Measurements from ENCODE around the gene HTD2. TPM values are rescaled to one million over a fixed set of nuclear protein-coding genes. Genes with fewer than 3 reads are reported as not detected.
A peak's percentile ranks its signal among the peaks of the same experiment; 100 is the strongest.
"Not testable (repeated sequence)": the region's sequence is repeated elsewhere in the genome, so short reads cannot be mapped to it uniquely, and the experiment has no call there.

The HTD2 gene
- total RNA-seq: 5.7 TPM

DNA sequence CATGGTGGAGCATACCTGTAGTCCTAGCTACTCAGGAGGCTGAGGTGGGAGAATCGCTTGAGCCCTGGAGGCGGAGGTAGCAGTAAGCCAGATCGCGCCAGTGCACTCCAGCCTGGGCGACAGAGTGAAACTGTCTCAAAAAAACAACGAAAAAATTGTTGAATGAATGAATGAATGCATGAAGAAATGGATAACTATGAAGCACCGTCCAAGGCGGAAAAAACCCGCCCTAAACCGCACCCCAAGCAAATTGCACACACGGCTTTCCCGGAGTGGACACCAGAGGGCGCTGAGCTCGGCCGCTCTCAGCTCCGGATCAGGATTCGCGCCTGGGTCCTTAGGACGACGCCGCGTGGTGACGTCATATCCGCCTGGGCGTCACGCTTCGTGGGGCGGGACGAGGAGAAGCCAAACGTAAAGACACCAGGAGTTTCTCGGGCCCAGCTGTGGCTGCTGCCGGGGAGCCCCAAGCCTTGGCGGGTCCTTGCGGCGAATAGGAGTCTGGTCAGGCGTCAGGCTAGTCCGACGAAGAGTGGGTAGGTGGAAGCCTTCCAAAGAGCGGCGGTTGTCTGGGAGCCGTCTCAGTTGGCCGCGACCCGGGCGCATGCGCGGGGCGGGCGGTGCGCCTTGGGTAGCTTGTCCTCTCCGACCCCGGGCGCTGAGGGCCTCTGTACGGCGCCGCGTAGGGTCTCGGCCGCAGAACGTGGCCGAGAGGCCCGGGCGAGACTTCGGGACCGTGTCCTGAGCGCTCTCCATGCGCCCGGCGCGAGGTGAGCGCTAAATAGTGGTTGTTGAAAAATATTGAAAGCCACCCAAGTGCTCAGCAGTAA is at the start of gene HTD2, which contains the start of gene RPP14:
HTD2 (plus strand) TSS at position 639 of the 830 bp plus-strand sequence. CDS start 11,094 bp downstream, outside the sequence.
RPP14 (plus strand) TSS at position 364 of the 830 bp plus-strand sequence. CDS start 4,085 bp downstream, outside the sequence.
- H3K4me1 ChIP-seq (ENCODE audit: control insufficient read depth in 3 of 3, insufficient read depth in 3 of 3, low read length in 3 of 3): peaks cover 20 to 30% (median 25%) of the 10 kb centered on the region in 3 donors
- peak within 1 kb of the TSS; percentile 92 to 94 (median 92) for H3K4me3 ChIP-seq (ENCODE audit: low read length in 3 of 3)
- H3K9me3 ChIP-seq (ENCODE audit: control insufficient read depth in 3 of 3, low read length in 3 of 3): no peaks in the 10 kb centered on the region
- peak within 1 kb of the TSS; percentile 98 for H3K27ac ChIP-seq (ENCODE audit: low read depth, low read length)
- peak within 1 kb of the TSS; percentile 91 to 100 (median 99) for H3K9ac ChIP-seq (ENCODE audit: low read depth in 1 of 3, low read length in 3 of 3)
- peaks cover 3 to 6% (median 5%) of the 10 kb centered on the region in 3 donors for H3K36me3 ChIP-seq (ENCODE audit: control insufficient read depth in 3 of 3, insufficient read depth in 3 of 3, low read length in 3 of 3)
- H3K27me3 ChIP-seq (ENCODE audit: control insufficient read depth in 3 of 3, insufficient read depth in 3 of 3, low read length in 3 of 3): peaks cover 0 to 2% (median 0%) of the 10 kb centered on the region in 3 donors

DNA sequence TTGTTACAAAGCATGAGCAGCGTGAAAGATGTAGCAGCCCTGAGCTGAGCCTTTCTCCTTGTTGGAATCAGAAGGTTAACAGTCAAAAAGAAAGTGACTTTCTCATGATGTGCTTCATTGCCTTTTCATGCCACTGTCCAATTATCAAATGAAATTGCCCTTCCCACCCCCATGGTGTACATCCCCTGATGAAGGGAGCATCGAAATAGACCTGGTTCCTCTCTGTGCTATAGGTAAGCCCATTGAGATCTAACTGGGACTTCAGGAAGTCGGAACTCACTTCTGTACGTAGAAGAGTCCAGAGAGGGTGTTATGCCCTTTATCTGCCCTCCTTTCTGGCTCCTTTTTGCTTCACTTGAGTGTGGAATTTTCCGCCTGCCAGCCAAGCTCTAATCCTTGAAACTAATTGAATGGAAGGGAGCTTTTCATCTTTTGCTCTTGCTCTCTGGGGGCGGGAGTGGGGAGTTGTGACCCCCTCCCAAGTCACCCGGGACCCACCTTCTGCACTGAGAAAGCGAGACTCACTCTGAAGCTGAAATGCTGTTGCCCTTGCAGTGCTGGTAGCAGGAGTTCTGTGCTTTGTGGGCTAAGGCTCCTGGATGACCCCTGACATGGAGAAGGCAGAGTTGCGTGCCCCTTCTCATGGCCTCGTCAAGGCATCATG is 47.8 kb upstream of the HTD2 start:
- Histone ChIP-seq H3K9ac (ENCODE audit: low read depth in 1 of 3, low read length in 3 of 3) (no peak overlapping the region), H3K27me3 (ENCODE audit: control insufficient read depth in 3 of 3, insufficient read depth in 3 of 3, low read length in 3 of 3) (no peaks in the 10 kb centered on the region), H3K27ac (ENCODE audit: low read depth, low read length) (no peak overlapping the region), H3K9me3 (ENCODE audit: control insufficient read depth in 3 of 3, low read length in 3 of 3) (no peaks in the 10 kb centered on the region), H3K36me3 (ENCODE audit: control insufficient read depth in 3 of 3, insufficient read depth in 3 of 3, low read length in 3 of 3) (peaks cover 9 to 14% (median 13%) of the 10 kb centered on the region in 3 donors), H3K4me3 (ENCODE audit: low read length in 3 of 3) (no peak overlapping the region), H3K4me1 (ENCODE audit: control insufficient read depth in 3 of 3, insufficient read depth in 3 of 3, low read length in 3 of 3) (no peaks in the 10 kb centered on the region)

DNA sequence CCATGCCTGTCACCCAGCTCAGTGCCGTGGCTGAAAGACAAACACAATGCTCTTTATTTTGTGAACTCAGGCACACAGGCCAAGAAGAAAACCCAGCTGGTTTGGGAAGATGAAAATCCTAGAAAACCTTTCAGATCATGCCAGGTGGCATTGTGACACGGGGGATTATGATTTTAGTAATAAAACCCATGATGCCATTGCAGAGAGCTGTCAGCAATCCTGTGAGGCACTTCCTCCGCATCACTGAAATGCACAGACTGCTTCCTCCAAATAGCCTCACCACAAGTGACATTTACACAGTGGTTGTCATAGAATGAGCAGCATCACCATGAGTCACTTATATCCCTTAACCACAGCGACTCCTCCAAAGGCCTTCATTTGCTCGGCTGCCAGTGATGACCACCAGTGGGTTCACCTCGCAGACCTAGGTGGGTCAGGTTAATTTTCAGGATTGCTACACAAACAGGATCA is 46.0 kb upstream of the HTD2 start:
- Histone ChIP-seq H3K27me3 (ENCODE audit: control insufficient read depth in 3 of 3, insufficient read depth in 3 of 3, low read length in 3 of 3) (no peaks in the 10 kb centered on the region), H3K9ac (ENCODE audit: low read depth in 1 of 3, low read length in 3 of 3) (no peak overlapping the region), H3K36me3 (ENCODE audit: control insufficient read depth in 3 of 3, insufficient read depth in 3 of 3, low read length in 3 of 3) (peaks cover 9 to 14% (median 13%) of the 10 kb centered on the region in 3 donors), H3K4me3 (ENCODE audit: low read length in 3 of 3) (no peak overlapping the region), H3K4me1 (ENCODE audit: control insufficient read depth in 3 of 3, insufficient read depth in 3 of 3, low read length in 3 of 3) (no peaks in the 10 kb centered on the region), H3K27ac (ENCODE audit: low read depth, low read length) (no peak overlapping the region), H3K9me3 (ENCODE audit: control insufficient read depth in 3 of 3, low read length in 3 of 3) (no peaks in the 10 kb centered on the region)

DNA sequence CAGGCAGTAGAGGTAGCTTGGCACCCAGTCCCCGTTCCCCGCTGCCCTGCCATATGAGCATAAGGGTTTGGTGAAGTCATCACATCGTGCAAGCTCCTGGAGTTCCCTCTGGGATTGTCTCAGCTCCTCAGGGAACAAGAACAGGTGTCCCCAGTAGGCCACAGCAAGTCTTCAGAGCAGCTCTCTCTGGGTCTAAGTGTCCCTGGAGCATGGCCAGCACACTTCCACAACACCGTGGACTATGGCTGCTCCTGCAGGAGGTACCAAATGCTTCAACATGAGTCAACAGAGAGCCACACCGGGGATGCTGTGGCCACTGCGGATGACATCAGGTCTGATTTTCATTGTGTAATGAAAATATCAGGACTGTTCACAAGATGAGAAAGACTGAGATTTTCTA is 45.6 kb upstream of the HTD2 start:
- Histone ChIP-seq H3K4me3 (ENCODE audit: low read length in 3 of 3) (no peak overlapping the region), H3K9me3 (ENCODE audit: control insufficient read depth in 3 of 3, low read length in 3 of 3) (no peaks in the 10 kb centered on the region), H3K4me1 (ENCODE audit: control insufficient read depth in 3 of 3, insufficient read depth in 3 of 3, low read length in 3 of 3) (no peaks in the 10 kb centered on the region), H3K27me3 (ENCODE audit: control insufficient read depth in 3 of 3, insufficient read depth in 3 of 3, low read length in 3 of 3) (no peaks in the 10 kb centered on the region), H3K9ac (ENCODE audit: low read depth in 1 of 3, low read length in 3 of 3) (no peak overlapping the region), H3K36me3 (ENCODE audit: control insufficient read depth in 3 of 3, insufficient read depth in 3 of 3, low read length in 3 of 3) (peaks cover 9 to 14% (median 13%) of the 10 kb centered on the region in 3 donors), H3K27ac (ENCODE audit: low read depth, low read length) (no peak overlapping the region)

DNA sequence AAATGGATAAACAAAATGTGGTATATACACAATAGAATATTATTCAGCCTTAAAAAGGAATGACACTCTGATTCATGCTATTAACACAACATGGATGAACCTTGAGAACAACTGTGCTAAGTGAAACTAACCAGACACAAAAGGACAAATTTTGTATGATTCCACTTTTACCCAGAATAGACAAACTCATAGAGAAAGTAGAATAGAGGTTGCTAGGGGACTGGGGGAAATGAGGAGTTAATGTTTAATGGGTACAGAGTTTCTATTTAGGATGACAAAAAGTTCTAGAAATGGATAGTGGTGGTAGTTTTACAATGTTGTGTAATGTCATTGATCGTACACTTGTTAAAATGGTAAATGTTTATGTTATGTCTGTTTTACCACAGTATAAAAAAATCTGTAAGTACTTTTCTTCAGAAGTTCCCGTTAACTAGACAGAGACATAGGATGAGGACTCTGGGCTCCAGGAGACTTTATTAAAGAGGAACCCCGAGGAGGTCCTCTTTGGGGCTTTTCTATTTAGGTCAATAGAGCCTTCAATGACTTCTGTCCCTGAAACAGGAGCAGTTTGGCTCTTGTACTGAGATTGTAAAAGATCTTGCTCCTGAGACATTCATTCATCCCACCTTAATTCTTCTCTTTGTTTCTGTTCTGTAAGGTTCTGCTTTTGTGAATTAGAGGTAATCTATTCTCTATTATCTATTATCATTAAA is 44.2 kb upstream of the HTD2 start:
- no peak overlapping the region for H3K4me3 ChIP-seq (ENCODE audit: low read length in 3 of 3)
- peaks cover 9 to 16% (median 11%) of the 10 kb centered on the region in 3 donors for H3K36me3 ChIP-seq (ENCODE audit: control insufficient read depth in 3 of 3, insufficient read depth in 3 of 3, low read length in 3 of 3)
- no peaks in the 10 kb centered on the region for H3K27me3 ChIP-seq (ENCODE audit: control insufficient read depth in 3 of 3, insufficient read depth in 3 of 3, low read length in 3 of 3)
- no peak overlapping the region for H3K9ac ChIP-seq (ENCODE audit: low read depth in 1 of 3, low read length in 3 of 3)
- no peak overlapping the region for H3K27ac ChIP-seq (ENCODE audit: low read depth, low read length)
- H3K9me3 ChIP-seq (ENCODE audit: control insufficient read depth in 3 of 3, low read length in 3 of 3): no peaks in the 10 kb centered on the region
- H3K4me1 ChIP-seq (ENCODE audit: control insufficient read depth in 3 of 3, insufficient read depth in 3 of 3, low read length in 3 of 3): no peaks in the 10 kb centered on the region

DNA sequence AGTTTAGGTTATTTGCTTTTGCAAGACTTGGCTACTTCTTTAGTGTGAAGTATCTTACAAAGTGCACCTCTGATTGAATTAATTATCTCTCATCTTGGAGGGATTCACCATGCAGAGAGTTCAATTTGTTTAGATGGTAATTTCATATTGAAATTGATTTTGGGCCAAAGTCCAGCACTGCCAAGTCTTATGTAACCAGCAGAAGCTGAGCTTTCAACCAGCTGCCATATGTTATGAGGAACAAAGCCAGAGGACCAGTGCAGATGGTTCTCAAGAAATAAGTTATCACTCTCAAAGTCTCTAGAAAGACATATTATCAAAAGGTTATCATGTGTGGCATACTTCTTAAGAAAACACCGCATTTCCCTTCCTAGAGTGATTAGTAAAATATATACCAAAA is 39.7 kb upstream of the HTD2 start:
- Histone ChIP-seq H3K36me3 (ENCODE audit: control insufficient read depth in 3 of 3, insufficient read depth in 3 of 3, low read length in 3 of 3) (peaks cover 2 to 11% (median 8%) of the 10 kb centered on the region in 3 donors), H3K9ac (ENCODE audit: low read depth in 1 of 3, low read length in 3 of 3) (no peak overlapping the region), H3K4me3 (ENCODE audit: low read length in 3 of 3) (no peak overlapping the region), H3K27ac (ENCODE audit: low read depth, low read length) (no peak overlapping the region), H3K27me3 (ENCODE audit: control insufficient read depth in 3 of 3, insufficient read depth in 3 of 3, low read length in 3 of 3) (no peaks in the 10 kb centered on the region), H3K4me1 (ENCODE audit: control insufficient read depth in 3 of 3, insufficient read depth in 3 of 3, low read length in 3 of 3) (peaks cover 0 to 3% (median 0%) of the 10 kb centered on the region in 3 donors), H3K9me3 (ENCODE audit: control insufficient read depth in 3 of 3, low read length in 3 of 3) (no peaks in the 10 kb centered on the region)

DNA sequence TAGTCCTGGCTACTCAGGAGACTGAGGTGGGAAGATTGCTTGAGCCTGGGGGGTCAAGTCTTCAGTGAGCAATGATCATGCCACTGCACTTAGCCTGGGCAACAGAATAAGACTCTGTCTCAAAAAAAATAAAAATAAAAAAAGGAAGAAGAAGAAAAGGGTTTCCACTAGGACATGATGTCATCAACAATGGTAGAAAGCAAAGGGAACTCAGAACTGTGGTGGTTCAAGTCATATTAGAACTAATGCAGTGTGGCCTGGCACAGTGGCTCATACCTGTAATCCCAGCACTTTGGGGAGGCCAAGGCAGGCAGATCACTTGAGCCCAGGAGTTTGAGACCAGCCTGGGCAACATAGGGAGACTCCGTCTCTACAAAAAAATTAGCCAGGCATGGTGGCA is 38.8 kb upstream of the HTD2 start:
- H3K27me3 ChIP-seq (ENCODE audit: control insufficient read depth in 3 of 3, insufficient read depth in 3 of 3, low read length in 3 of 3); H3K9me3 ChIP-seq (ENCODE audit: control insufficient read depth in 3 of 3, low read length in 3 of 3); H3K27ac ChIP-seq (ENCODE audit: low read depth, low read length); H3K9ac ChIP-seq (ENCODE audit: low read depth in 1 of 3, low read length in 3 of 3); H3K4me1 ChIP-seq (ENCODE audit: control insufficient read depth in 3 of 3, insufficient read depth in 3 of 3, low read length in 3 of 3); H3K4me3 ChIP-seq (ENCODE audit: low read length in 3 of 3): not testable (repeated sequence)
- H3K36me3 ChIP-seq (ENCODE audit: control insufficient read depth in 3 of 3, insufficient read depth in 3 of 3, low read length in 3 of 3): peaks cover 2 to 11% (median 8%) of the 10 kb centered on the region in 3 donors

DNA sequence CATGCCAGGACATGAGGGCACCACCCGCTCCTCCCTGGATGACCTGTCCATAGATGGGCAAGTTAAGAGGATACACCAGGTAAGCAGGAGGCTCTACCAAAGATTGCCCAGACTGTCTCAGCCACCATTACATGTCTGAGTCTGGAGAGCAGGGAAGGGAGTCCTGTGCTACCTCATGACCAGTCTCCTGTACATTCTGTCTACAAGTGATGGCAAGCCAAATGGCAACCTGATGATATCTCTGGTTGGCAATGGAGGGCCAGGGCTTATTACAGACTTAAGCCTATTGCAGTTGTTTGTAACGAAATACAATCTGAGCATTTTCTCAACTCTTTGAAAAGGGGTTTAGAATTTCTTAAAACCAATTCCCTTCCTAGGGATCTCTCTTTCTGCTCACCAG is 37.0 kb upstream of the HTD2 start:
- H3K27ac ChIP-seq (ENCODE audit: low read depth, low read length): no peak overlapping the region

DNA sequence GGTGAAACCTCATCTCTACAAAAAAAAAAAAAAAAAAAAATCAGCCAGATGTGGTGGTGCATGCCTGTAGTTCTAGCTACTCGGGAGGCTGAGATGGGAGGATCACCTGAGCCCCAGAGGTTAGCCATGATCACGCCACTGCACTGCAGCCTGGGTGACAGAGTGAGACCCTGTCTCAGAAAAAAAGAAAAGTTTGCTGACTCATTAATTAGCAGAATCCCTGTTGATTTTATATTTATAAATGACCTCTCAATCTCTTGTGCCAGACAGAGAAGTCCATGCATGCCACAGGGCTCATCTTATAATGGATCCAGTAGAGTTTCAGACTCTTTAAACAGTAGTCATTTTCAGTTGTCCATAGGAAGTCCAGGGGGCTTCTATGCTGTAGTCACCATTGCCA is 35.8 kb upstream of the HTD2 start:
- no peak overlapping the region for H3K4me3 ChIP-seq (ENCODE audit: low read length in 3 of 3)
- H3K9ac ChIP-seq (ENCODE audit: low read depth in 1 of 3, low read length in 3 of 3): no peak overlapping the region
- H3K4me1 ChIP-seq (ENCODE audit: control insufficient read depth in 3 of 3, insufficient read depth in 3 of 3, low read length in 3 of 3): peaks cover 0 to 3% (median 0%) of the 10 kb centered on the region in 3 donors
- H3K27me3 ChIP-seq (ENCODE audit: control insufficient read depth in 3 of 3, insufficient read depth in 3 of 3, low read length in 3 of 3): no peaks in the 10 kb centered on the region
- peaks cover 7 to 20% (median 14%) of the 10 kb centered on the region in 3 donors for H3K36me3 ChIP-seq (ENCODE audit: control insufficient read depth in 3 of 3, insufficient read depth in 3 of 3, low read length in 3 of 3)
- H3K27ac ChIP-seq (ENCODE audit: low read depth, low read length): no peak overlapping the region
- H3K9me3 ChIP-seq (ENCODE audit: control insufficient read depth in 3 of 3, low read length in 3 of 3): no peaks in the 10 kb centered on the region

More for the DNA sequence above, 37.0 kb upstream of the HTD2 start:
- H3K4me3 ChIP-seq (ENCODE audit: low read length in 3 of 3): no peak overlapping the region
- H3K4me1 ChIP-seq (ENCODE audit: control insufficient read depth in 3 of 3, insufficient read depth in 3 of 3, low read length in 3 of 3): peaks cover 0 to 3% (median 0%) of the 10 kb centered on the region in 3 donors
- H3K9ac ChIP-seq (ENCODE audit: low read depth in 1 of 3, low read length in 3 of 3): no peak overlapping the region
- H3K9me3 ChIP-seq (ENCODE audit: control insufficient read depth in 3 of 3, low read length in 3 of 3): no peaks in the 10 kb centered on the region
- H3K27me3 ChIP-seq (ENCODE audit: control insufficient read depth in 3 of 3, insufficient read depth in 3 of 3, low read length in 3 of 3): no peaks in the 10 kb centered on the region
- peaks cover 2 to 15% (median 8%) of the 10 kb centered on the region in 3 donors for H3K36me3 ChIP-seq (ENCODE audit: control insufficient read depth in 3 of 3, insufficient read depth in 3 of 3, low read length in 3 of 3)

Data from skeletal muscle tissue (tissue), 4 donors.